ENCODE data around the gene DAB1.

- TF ChIP-seq, protein P1, sequence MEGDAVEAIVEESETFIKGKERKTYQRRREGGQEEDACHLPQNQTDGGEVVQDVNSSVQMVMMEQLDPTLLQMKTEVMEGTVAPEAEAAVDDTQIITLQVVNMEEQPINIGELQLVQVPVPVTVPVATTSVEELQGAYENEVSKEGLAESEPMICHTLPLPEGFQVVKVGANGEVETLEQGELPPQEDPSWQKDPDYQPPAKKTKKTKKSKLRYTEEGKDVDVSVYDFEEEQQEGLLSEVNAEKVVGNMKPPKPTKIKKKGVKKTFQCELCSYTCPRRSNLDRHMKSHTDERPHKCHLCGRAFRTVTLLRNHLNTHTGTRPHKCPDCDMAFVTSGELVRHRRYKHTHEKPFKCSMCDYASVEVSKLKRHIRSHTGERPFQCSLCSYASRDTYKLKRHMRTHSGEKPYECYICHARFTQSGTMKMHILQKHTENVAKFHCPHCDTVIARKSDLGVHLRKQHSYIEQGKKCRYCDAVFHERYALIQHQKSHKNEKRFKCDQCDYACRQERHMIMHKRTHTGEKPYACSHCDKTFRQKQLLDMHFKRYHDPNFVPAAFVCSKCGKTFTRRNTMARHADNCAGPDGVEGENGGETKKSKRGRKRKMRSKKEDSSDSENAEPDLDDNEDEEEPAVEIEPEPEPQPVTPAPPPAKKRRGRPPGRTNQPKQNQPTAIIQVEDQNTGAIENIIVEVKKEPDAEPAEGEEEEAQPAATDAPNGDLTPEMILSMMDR (IDR thresholded peaks at IDR 0.05; ENCODE audit: insufficient read depth, low read length), result no peak
- TF ChIP-seq POLR2AphosphoS5 (IDR thresholded peaks at IDR 0.05; ENCODE audit: low read depth) (no peak), SPI1 (IDR thresholded peaks at IDR 0.05; ENCODE audit: borderline replicate concordance, low read depth) (no peak)
Measured at GRCh38 chr1:57289781-57290180, 134.1 kb downstream of the DAB1 start.

All from HL-60 (cell line).